Neural crest cell (in vitro differentiated cells): ENCODE measurements around the gene TMEM72. TPM values are rescaled to one million over a fixed set of nuclear protein-coding genes. Genes with fewer than 3 reads are reported as not detected.

Experiments
- DNase-seq: peaks from one replicate; pipeline ENCODE4 v3.0.0; 2021; ENCODE audit warnings: low read depth, mixed read lengths, low spot score
- H3K27ac Mint-ChIP-seq: one replicate; pipeline ENCODE4 v1.8.0; 2021; ENCODE audit warnings: mild to moderate bottlenecking, mixed read lengths; ENCODE audit not compliant: unreplicated experiment
- H3K27me3 Mint-ChIP-seq: 2 replicates; pipeline ENCODE4 v1.8.0; 2021; ENCODE audit warnings: low read depth, mild to moderate bottlenecking, mixed read lengths
- H3K36me3 Mint-ChIP-seq: 2 replicates; pipeline ENCODE4 v1.8.0; 2021; ENCODE audit warnings: low read depth, mild to moderate bottlenecking, mixed read lengths
- H3K4me1 Mint-ChIP-seq: 2 replicates; pipeline ENCODE4 v1.8.0; 2021; ENCODE audit warnings: mixed read lengths
- H3K4me3 Mint-ChIP-seq: one replicate; pipeline ENCODE4 v1.8.0; 2021; ENCODE audit warnings: mild to moderate bottlenecking, mixed read lengths
- H3K9me3 Mint-ChIP-seq: 2 replicates; pipeline ENCODE4 v1.8.0; 2021; ENCODE audit warnings: mixed read lengths
- total RNA-seq: library from RNA; stranded (reverse); gene quantifications from 2 replicates; pipeline ENCODE4 v1.2.1, GENCODE V29; 2021
- TF ChIP-seq, protein P1 (sequence below): fragments of 200-600 bp; sonication (generic); conservative IDR thresholded peaks from 2 replicates; pipeline ENCODE4 v1.5.0; 2021; ENCODE audit warnings: antibody characterized with exemption, mild to moderate bottlenecking

TMEM72 gene
- total RNA-seq, 1 donor from 2014 or later: not detected

DNA sequence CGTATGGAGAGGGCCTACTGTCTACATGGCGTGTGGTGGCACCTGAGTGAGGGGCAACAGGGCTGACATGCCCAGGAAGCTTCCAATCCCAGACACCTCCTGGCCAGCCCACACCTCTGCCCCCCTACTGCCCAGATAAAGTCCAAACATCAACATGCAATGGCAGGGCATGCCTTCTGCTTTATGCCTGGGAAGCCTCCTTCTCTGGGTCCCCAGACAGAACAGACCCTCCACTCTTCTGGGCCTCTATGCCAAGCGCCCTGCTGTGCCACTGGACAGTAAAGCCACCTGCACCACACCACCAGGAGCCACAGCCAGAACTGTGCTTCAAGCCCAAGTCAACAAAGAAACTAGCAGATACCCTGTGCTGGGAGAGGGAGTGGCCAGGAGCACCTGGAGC is 12.5 kb downstream of the TMEM72 start:
- no peak for DNase-seq
- H3K4me1 Mint-ChIP-seq: no peaks in the 10 kb centered on the region
- TF ChIP-seq, protein P1, sequence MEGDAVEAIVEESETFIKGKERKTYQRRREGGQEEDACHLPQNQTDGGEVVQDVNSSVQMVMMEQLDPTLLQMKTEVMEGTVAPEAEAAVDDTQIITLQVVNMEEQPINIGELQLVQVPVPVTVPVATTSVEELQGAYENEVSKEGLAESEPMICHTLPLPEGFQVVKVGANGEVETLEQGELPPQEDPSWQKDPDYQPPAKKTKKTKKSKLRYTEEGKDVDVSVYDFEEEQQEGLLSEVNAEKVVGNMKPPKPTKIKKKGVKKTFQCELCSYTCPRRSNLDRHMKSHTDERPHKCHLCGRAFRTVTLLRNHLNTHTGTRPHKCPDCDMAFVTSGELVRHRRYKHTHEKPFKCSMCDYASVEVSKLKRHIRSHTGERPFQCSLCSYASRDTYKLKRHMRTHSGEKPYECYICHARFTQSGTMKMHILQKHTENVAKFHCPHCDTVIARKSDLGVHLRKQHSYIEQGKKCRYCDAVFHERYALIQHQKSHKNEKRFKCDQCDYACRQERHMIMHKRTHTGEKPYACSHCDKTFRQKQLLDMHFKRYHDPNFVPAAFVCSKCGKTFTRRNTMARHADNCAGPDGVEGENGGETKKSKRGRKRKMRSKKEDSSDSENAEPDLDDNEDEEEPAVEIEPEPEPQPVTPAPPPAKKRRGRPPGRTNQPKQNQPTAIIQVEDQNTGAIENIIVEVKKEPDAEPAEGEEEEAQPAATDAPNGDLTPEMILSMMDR: no peak
- no peak overlapping the region for H3K4me3 Mint-ChIP-seq
- H3K27ac Mint-ChIP-seq: no peak overlapping the region
- H3K27me3 Mint-ChIP-seq: no peaks in the 10 kb centered on the region
- H3K36me3 Mint-ChIP-seq: no peaks in the 10 kb centered on the region
- peaks cover 3% of the 10 kb centered on the region for H3K9me3 Mint-ChIP-seq

DNA sequence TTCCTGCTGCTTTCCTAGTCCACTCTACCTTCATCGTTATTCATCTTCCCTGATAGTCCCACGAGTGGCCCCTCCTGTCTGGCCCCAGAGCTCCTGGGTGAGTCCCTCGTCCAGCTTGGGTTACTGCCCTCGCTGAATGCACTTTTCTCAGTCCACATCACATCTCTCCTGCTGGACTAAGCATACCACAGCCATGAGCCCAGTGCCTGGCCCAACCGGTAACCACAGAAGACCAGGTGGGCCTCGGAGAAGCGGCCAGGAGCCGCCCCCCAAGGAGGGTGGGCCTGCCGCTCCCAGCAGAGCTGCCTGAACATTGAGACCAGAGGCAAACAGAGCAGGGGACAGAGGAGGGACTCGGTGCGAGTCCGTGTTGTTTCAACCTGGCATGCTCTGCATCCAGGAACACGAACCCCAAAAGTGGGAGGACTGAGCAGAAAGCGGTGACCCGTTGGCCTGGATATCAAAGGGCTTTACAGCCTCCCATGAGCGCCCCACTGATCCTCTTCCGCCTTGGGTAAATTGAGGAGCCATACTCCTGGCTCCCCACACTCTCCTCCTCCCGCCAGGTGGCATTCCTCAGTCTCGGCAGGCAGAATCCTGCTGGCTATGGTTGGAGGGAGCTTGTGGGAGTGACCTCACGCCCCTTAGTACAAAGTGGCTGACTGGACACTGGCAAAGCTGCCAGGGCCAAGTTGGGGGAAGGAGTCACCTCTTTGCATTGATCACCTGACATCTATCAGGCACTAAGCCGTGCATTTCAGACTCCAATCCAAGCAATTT is 13.3 kb downstream of the TMEM72 start:
- H3K36me3 Mint-ChIP-seq: no peaks in the 10 kb centered on the region
- no peak overlapping the region for H3K4me3 Mint-ChIP-seq
- peaks cover 3% of the 10 kb centered on the region for H3K9me3 Mint-ChIP-seq
- no peaks in the 10 kb centered on the region for H3K4me1 Mint-ChIP-seq
- TF ChIP-seq, protein P1: no peak
- no peak overlapping the region for H3K27ac Mint-ChIP-seq
- DNase-seq: no peak
- H3K27me3 Mint-ChIP-seq: no peaks in the 10 kb centered on the region

DNA sequence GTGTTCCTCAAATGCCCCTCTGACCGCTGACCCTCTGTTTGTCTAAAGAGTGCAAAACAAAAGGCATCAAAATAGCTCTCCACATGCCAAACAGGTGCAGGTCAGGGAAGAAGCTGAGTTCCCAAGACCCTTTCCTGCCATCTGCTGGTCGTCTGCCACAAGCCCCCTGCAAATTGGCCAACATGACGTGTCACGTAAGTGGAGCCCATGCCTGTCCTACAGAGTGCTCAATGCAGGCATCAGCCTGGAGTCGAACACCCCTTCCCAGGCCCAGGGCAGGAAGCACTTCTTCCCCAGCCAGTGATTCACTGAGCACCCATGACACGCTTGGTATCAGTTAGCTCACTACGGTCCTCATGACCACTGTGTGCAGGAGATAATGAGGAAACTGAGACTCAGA is 14.1 kb downstream of the TMEM72 start:
- H3K36me3 Mint-ChIP-seq: no peaks in the 10 kb centered on the region
- H3K4me1 Mint-ChIP-seq: no peaks in the 10 kb centered on the region
- peaks cover 3% of the 10 kb centered on the region for H3K9me3 Mint-ChIP-seq
- H3K27me3 Mint-ChIP-seq: no peaks in the 10 kb centered on the region
- TF ChIP-seq, protein P1: peak; percentile 59
- DNase-seq: peak; percentile 48
- no peak overlapping the region for H3K27ac Mint-ChIP-seq
- H3K4me3 Mint-ChIP-seq: no peak overlapping the region

DNA sequence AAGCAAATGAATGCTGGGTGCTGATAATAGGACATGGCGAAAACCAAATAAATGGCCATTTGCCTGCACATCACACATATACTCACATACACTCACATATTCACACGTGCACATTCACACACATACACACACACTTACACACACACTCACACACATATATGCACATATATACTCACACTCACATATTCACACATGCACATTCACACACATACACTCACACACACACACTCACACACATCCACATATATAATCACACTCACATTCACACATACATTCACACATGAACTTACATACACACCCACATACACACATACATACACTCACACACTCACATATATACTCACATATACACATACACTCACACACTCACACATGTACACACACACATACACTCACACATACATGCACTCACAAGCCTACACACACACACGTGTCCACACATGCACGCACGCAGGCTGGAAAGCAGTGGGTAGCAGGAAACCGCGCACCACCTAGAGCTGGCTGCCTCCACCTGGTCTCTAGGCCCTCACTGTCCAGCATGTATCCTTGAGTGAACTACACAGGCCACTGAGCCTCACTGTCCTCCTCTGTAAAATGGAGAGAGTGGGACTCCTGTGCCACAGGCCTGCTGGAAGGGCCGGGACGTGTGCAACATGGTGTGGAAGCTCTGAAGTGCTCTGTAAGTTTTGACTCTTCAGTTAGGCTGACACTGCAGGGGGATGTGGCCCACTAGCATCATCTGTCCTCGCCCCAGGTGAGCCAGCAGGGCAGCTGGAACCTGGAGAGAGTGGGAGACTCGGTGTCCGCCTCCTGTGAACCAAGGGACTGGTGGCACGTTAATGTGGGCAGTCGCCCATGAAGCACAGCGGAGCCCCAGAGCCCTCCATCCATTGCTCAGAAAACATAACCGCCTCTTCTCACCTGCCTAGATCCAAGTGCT is 14.9 kb downstream of the TMEM72 start:
- TF ChIP-seq, protein P1: no peak
- Mint-ChIP-seq H3K27ac (no peak overlapping the region), H3K4me3 (no peak overlapping the region), H3K27me3 (no peaks in the 10 kb centered on the region), H3K9me3 (peaks cover 3% of the 10 kb centered on the region), H3K36me3 (no peaks in the 10 kb centered on the region), H3K4me1 (no peaks in the 10 kb centered on the region)
- no peak for DNase-seq

DNA sequence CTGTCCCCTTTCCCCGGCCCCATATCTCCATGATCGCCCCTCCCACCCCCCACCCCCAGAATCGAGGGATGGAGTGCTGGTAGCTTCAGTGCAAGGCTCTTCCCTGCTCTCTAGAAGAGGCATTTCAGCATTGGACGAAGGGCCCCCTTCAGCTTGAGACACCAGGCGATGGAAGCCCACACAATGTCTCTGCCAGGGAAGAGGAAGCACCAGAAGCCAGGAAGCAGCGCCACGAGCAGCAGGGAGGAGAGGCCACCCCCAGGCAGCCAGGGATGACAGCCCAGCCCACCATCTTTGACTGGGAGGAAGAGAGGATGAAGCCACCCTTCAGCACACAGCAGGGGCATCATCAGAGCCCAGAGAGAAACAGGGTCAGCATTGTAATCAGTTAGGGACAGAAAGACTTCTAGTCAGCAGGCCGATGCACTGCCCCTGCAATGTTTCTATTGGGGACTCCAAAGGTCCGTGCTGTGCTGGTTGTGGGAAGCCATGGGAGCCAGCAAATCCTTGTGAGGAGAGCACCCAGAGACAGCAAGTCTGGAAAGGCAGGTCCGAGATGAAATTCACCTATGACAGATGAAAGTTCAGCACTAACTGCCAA is 15.7 kb downstream of the TMEM72 start:
- Mint-ChIP-seq H3K4me1 (no peaks in the 10 kb centered on the region), H3K27ac (no peak overlapping the region), H3K27me3 (no peaks in the 10 kb centered on the region), H3K36me3 (no peaks in the 10 kb centered on the region), H3K4me3 (no peak overlapping the region), H3K9me3 (peaks cover 3% of the 10 kb centered on the region)
- DNase-seq: no peak
- TF ChIP-seq, protein P1: no peak
